IMR-90 (cell line): ENCODE measurements around the gene ERGIC1.

Source experiments
- CTCF ChIP-seq: conservative IDR thresholded peaks from 2 replicates; pipeline ENCODE4 v1.5.1; 2012; ENCODE audit warnings: mild to moderate bottlenecking, low read depth, low read length, improper control_type of control experiment
- TF ChIP-seq, protein P1 (sequence below): fragments of 150-350 bp; IDR thresholded peaks from 2 replicates; pipeline ENCODE4 v1.6.1; 2017; ENCODE audit warnings: mild to moderate bottlenecking, antibody characterized with exemption, low read length, low read depth

- TF ChIP-seq CTCF = no peak
- TF ChIP-seq, protein P1, sequence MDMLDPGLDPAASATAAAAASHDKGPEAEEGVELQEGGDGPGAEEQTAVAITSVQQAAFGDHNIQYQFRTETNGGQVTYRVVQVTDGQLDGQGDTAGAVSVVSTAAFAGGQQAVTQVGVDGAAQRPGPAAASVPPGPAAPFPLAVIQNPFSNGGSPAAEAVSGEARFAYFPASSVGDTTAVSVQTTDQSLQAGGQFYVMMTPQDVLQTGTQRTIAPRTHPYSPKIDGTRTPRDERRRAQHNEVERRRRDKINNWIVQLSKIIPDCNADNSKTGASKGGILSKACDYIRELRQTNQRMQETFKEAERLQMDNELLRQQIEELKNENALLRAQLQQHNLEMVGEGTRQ = no peak
Observed at GRCh38 chr5:172828911-172829431, 5.1 kb upstream of the ERGIC1 start.
